CD4-positive, CD25-positive, alpha-beta regulatory T cell (primary cell): ENCODE data around the gene B3GNT3. TPM values are rescaled to one million over a fixed set of nuclear protein-coding genes. Genes with fewer than 3 reads are reported as not detected.

Source experiments
- ATAC-seq, 2 donors: fragments of 150-1000 bp; cut with Tn5 transposase; one replicate each; pipeline ENCODE4 v1.10.0; 2021; ENCODE audit warnings: low read depth in 2 of 2, moderate number of reproducible peaks in 2 of 2, moderate library complexity in 1 of 2
- DNase-seq, 3 donors: peaks; one replicate each; pipeline versions ENCODE4 v3.0.0 to v3.0.0-alpha.2; 2012 to 2022; ENCODE audit warnings: mixed read lengths in 1 of 3
- H3K27ac ChIP-seq: one replicate; pipeline ENCODE4 v1.7.0; 2013; ENCODE audit warnings: mild to moderate bottlenecking, low read length; ENCODE audit not compliant: insufficient read depth, poor library complexity, severe bottlenecking
- H3K27me3 ChIP-seq: one replicate; pipeline ENCODE4 v1.7.0; 2013; ENCODE audit warnings: low read length; ENCODE audit not compliant: control insufficient read depth, insufficient read depth
- H3K36me3 ChIP-seq: one replicate; pipeline ENCODE4 v1.7.0; 2013; ENCODE audit warnings: mild to moderate bottlenecking, low read length, moderate library complexity; ENCODE audit not compliant: control insufficient read depth, insufficient read depth
- H3K4me1 ChIP-seq: 2 replicates; pipeline ENCODE4 v1.7.0; 2013; ENCODE audit warnings: mild to moderate bottlenecking, low read length; ENCODE audit not compliant: insufficient read depth, control insufficient read depth, poor library complexity, severe bottlenecking
- H3K4me3 ChIP-seq: one replicate; pipeline ENCODE4 v1.7.0; 2013; ENCODE audit warnings: low read depth, mild to moderate bottlenecking, low read length, moderate library complexity
- H3K9me3 ChIP-seq, 2 experiments: 1 replicate in 1 of 2; 2 replicates in 1 of 2; pipeline ENCODE4 v1.7.0; 2013; ENCODE audit warnings: low read length in 2 of 2, mild to moderate bottlenecking in 1 of 2, moderate library complexity in 1 of 2; ENCODE audit not compliant: control insufficient read depth in 2 of 2
- H3K27ac Mint-ChIP-seq, 3 donors: one replicate each; pipeline ENCODE4 v1.8.0; 2020 to 2022; ENCODE audit warnings: mild to moderate bottlenecking in 3 of 3, mixed read lengths in 3 of 3, moderate library complexity in 2 of 3
- H3K27me3 Mint-ChIP-seq: one replicate; pipeline ENCODE4 v1.8.0; 2022; ENCODE audit warnings: mild to moderate bottlenecking, mixed read lengths
- H3K36me3 Mint-ChIP-seq: one replicate; pipeline ENCODE4 v1.8.0; 2020; ENCODE audit warnings: mixed read lengths
- H3K4me1 Mint-ChIP-seq, 4 donors: one replicate each; pipeline ENCODE4 v1.8.0; 2020 to 2022; ENCODE audit warnings: mixed read lengths in 4 of 4, mild to moderate bottlenecking in 1 of 4
- H3K4me3 Mint-ChIP-seq, 4 donors: one replicate each; pipeline ENCODE4 v1.8.0; 2020 to 2022; ENCODE audit warnings: mild to moderate bottlenecking in 4 of 4, mixed read lengths in 4 of 4, moderate library complexity in 3 of 4
- H3K9me3 Mint-ChIP-seq, 7 donors: one replicate each; pipeline ENCODE4 v1.8.0; 2020 to 2022; ENCODE audit warnings: mixed read lengths in 7 of 7, mild to moderate bottlenecking in 3 of 7, moderate library complexity in 2 of 7
- polyA plus RNA-seq, 4 donors: library from polyadenylated mRNA; unstranded; fragments of 300-500 nt; fragmentation: Illumina TruSeq; gene quantifications; one replicate each; pipeline ENCODE4 v1.2.3, GENCODE V29; 2021
- total RNA-seq: library from RNA; stranded (reverse); gene quantifications from one replicate; pipeline ENCODE4 v1.2.3, GENCODE V29; 2022

The B3GNT3 gene
- total and polyA plus RNA-seq, 5 donors from 2014 or later = 0.27 to 0.47 TPM; not detected in 3

DNA sequence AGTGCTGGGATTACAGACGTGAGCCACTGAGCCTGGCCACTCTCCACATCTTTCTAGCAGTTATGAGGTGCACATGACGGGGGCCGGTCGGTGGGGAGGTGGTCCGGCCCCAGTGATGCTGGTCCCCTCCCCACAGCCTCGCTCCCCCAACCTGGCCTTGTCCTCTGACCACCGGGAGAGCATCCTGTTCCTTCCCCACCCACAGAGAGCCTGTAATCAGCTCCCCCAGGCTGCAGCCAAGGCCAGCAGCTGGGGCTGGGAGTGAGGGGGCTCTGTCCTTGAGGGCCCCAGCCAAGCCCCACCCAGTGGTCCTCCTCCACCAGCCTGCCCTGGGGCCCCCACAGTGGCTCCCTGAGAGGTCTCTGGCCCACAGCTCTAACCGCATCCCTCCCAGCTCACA lies 29.4 kb downstream of the B3GNT3 start:
- no peak for DNase-seq
- H3K27ac ChIP-seq = no peak overlapping the region
- H3K27me3 Mint-ChIP-seq = no peaks in the 10 kb centered on the region
- H3K4me1 Mint-ChIP-seq = peaks cover 0 to 4% (median 1%) of the 10 kb centered on the region in 4 donors
- peaks cover 0 to 2% (median 0%) of the 10 kb centered on the region in 7 donors for H3K9me3 Mint-ChIP-seq
- H3K9me3 ChIP-seq = no peaks in the 10 kb centered on the region
- H3K4me3 ChIP-seq = no peak overlapping the region
- H3K27ac Mint-ChIP-seq = no peak overlapping the region
- peaks cover 17% of the 10 kb centered on the region for H3K36me3 ChIP-seq
- no peak for ATAC-seq
- no peaks in the 10 kb centered on the region for H3K27me3 ChIP-seq
- H3K4me3 Mint-ChIP-seq = no peak overlapping the region
- H3K36me3 Mint-ChIP-seq = peaks cover 6% of the 10 kb centered on the region
- H3K4me1 ChIP-seq = no peaks in the 10 kb centered on the region

DNA sequence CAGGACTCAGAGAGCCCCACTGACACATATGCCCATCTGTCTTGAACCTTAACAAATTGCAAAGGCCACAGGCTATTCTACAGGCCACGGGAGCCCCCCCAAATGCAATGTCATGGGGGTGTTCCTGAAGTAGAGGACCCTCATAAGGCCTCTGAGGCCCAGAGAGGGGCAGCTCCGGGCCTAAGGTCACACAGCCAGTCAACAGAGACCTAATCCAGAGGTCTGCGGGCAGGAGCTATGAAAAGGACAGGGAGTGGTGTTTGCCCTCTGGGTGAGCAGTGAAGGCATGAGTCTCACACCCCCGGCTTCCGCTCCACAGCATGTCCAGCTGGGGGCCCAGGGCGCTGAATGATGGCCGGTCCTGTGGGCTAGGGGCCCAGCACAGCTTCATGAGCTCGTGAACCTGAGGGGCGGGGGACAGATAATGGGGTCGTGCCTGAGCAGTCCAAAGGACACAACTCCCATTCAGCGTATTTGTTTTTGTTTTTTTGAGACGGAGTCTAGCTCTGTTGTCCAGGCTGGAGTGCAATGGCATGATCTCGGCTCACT lies 31.6 kb downstream of the B3GNT3 start:
- no peaks in the 10 kb centered on the region for H3K9me3 ChIP-seq
- H3K27me3 ChIP-seq = no peaks in the 10 kb centered on the region
- no peaks in the 10 kb centered on the region for H3K4me1 ChIP-seq
- no peak for DNase-seq
- no peak for ATAC-seq
- H3K9me3 Mint-ChIP-seq = peaks cover 0 to 2% (median 0%) of the 10 kb centered on the region in 7 donors
- H3K4me3 Mint-ChIP-seq = no peak overlapping the region
- no peak overlapping the region for H3K4me3 ChIP-seq
- peaks cover 34% of the 10 kb centered on the region for H3K36me3 ChIP-seq
- no peak overlapping the region for H3K27ac Mint-ChIP-seq
- peaks cover 0 to 5% (median 2%) of the 10 kb centered on the region in 4 donors for H3K4me1 Mint-ChIP-seq
- peaks cover 15% of the 10 kb centered on the region for H3K36me3 Mint-ChIP-seq
- no peaks in the 10 kb centered on the region for H3K27me3 Mint-ChIP-seq
- no peak overlapping the region for H3K27ac ChIP-seq

DNA sequence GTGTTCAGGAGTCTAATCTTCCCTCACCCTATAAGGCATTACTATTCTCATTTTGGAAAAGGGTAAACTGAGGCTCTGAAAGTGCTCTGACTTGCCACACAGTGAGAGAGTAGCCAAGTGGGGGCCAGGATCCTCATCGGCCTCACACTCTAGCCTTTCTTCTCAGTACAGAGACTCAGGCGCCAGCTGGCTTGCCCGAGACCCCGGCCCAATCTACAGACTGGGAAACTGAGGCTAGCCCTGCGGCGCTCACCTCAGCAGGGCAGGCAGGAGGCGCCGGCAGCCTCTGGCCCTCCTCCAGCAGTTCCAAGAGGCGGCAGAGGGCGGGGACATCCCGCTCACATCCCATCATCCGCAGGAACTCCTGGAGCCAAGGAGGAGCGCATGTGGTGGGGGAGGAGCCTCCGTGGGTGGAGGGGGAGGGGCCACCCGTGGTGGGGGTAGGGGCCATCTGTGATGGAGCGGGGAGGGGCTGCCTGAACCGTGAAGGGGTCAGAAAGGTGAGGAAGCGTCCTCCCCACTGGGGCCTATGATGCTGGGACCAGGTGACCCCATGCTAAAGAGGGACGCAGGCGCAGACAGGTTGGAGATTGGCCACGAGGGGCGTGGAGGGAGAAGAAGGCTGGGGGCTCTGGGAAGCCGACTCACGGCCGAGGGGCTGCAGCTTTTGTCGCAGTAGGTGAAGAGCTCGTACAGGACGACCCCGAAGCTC lies 35.1 kb downstream of the B3GNT3 start:
- Histone ChIP-seq H3K27ac (no peak overlapping the region), H3K4me1 (no peaks in the 10 kb centered on the region), H3K9me3 (no peaks in the 10 kb centered on the region), H3K36me3 (peaks cover 67% of the 10 kb centered on the region), H3K27me3 (no peaks in the 10 kb centered on the region), H3K4me3 (no peak overlapping the region)
- H3K4me3 Mint-ChIP-seq = no peak overlapping the region
- no peaks in the 10 kb centered on the region for H3K27me3 Mint-ChIP-seq
- H3K9me3 Mint-ChIP-seq = peaks cover 0 to 2% (median 0%) of the 10 kb centered on the region in 7 donors
- H3K27ac Mint-ChIP-seq = no peak overlapping the region
- ATAC-seq (no peak), DNase-seq (no peak)
- H3K4me1 Mint-ChIP-seq = peaks cover 0 to 5% (median under 1%) of the 10 kb centered on the region in 4 donors
- H3K36me3 Mint-ChIP-seq = peaks cover 22% of the 10 kb centered on the region

DNA sequence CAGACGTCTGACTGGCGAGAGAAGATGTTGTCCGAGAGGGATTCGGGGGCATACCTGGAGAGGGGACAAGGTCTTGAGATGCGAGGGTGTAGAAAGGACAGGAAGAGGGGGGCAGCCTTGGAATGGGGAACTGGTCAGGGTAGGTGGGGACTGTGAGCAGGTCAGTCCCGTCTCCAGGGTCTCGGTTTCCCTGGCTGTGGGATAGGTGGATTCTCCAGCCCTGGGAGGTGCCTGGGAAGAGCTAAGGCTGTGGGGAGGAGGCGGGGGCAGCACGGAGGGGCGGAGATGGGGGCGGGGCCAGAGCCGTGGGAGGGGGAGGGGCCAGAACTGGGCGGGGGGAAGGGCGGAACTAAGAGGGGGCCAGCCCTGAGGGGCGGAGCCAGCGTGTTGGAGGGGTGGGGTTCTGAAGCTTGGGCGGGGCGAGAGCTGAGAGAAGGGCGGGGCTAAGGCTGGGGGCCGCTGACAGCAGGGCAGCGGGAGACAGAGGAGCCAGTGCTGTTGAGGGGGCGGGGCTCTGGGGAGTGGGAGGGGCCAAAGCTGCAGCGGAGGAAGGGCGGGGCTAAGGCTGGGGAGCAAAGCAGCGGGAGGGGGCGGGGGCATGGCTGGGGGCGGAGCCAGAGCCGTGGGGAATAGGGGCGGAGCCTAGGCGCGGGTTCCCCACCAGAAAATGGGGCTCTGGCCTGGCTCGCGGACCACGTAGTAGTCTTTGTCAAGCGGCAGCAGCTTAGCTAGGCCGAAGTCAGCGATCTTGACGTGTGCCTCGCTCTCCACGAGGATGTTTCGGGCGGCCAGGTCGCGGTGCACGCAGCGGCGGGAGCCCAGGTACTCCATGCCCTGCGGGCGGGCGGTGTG lies 35.9 kb downstream of the B3GNT3 start:
- H3K4me3 Mint-ChIP-seq = no peak overlapping the region
- peaks cover 30% of the 10 kb centered on the region for H3K36me3 Mint-ChIP-seq
- H3K27ac Mint-ChIP-seq = no peak overlapping the region
- Histone ChIP-seq H3K4me3 (no peak overlapping the region), H3K27me3 (no peaks in the 10 kb centered on the region), H3K36me3 (peaks cover 74% of the 10 kb centered on the region), H3K9me3 (no peaks in the 10 kb centered on the region), H3K27ac (no peak overlapping the region), H3K4me1 (no peaks in the 10 kb centered on the region)
- ATAC-seq = peak; percentile 46 to 56
- H3K9me3 Mint-ChIP-seq = peaks cover 0 to 2% (median 0%) of the 10 kb centered on the region in 7 donors
- H3K4me1 Mint-ChIP-seq = peaks cover 0 to 12% (median 5%) of the 10 kb centered on the region in 4 donors
- DNase-seq = peak in 1 of 3 donors; percentile 32
- no peaks in the 10 kb centered on the region for H3K27me3 Mint-ChIP-seq

GRCh38 chr19:17831419-17831888 lies 36.5 kb downstream of the B3GNT3 start:
- Histone ChIP-seq H3K27me3 (no peaks in the 10 kb centered on the region), H3K4me3 (no peak overlapping the region), H3K27ac (no peak overlapping the region), H3K4me1 (no peaks in the 10 kb centered on the region), H3K36me3 (peaks cover 78% of the 10 kb centered on the region), H3K9me3 (no peaks in the 10 kb centered on the region)
- no peaks in the 10 kb centered on the region for H3K27me3 Mint-ChIP-seq
- H3K4me3 Mint-ChIP-seq = no peak overlapping the region
- H3K27ac Mint-ChIP-seq = no peak overlapping the region
- H3K9me3 Mint-ChIP-seq = peaks cover 0 to 2% (median 0%) of the 10 kb centered on the region in 7 donors
- H3K36me3 Mint-ChIP-seq = peaks cover 37% of the 10 kb centered on the region
- ATAC-seq (no peak), DNase-seq (no peak)
- H3K4me1 Mint-ChIP-seq = peaks cover 0 to 14% (median 7%) of the 10 kb centered on the region in 4 donors

DNA sequence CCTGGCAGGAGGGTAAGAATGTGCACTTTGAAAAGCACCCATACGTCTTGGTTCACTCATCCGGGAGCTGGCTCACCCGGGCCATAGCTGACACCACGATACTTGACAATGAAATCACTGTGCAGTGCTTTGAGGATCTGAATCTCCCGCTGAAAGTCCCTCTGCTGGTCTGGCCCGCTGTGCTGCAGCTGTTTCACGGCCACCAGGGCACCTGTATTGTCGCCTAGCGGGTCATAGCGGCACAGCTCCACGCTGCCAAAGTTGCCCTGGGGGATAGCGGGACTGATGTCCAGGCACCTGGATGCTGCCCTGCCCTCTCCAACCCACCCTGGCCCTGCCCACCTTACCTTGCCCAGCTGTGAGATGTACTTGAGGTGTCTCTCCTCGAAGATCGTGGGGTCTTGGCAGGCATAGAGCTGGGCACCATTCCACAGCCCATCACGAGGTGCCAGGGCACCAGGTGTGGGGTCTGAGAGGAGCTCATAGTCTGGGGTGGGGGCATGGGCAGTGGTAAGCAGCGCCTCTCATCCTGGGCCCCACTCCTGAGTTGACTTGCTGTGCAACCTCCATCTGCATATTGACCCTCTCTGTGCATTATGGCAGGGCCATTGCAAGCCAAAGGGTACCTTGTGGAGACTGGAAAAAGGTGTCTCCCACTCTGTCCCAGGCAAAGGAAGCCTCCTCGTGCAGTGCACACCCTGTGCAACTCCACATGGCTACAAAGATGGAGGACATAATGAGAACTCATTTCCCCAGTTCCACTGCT lies 37.7 kb downstream of the B3GNT3 start:
- DNase-seq (no peak), ATAC-seq (no peak)
- Histone ChIP-seq H3K27ac (no peak overlapping the region), H3K4me1 (no peaks in the 10 kb centered on the region), H3K36me3 (peaks cover 84% of the 10 kb centered on the region), H3K27me3 (no peaks in the 10 kb centered on the region), H3K4me3 (no peak overlapping the region), H3K9me3 (no peaks in the 10 kb centered on the region)
- peaks cover 0 to 2% (median 0%) of the 10 kb centered on the region in 7 donors for H3K9me3 Mint-ChIP-seq
- peaks cover 43% of the 10 kb centered on the region for H3K36me3 Mint-ChIP-seq
- peaks cover 0 to 17% (median 8%) of the 10 kb centered on the region in 4 donors for H3K4me1 Mint-ChIP-seq
- no peaks in the 10 kb centered on the region for H3K27me3 Mint-ChIP-seq
- H3K4me3 Mint-ChIP-seq = peak overlapping the region in 1 of 4 donors; percentile 21
- H3K27ac Mint-ChIP-seq = peak overlapping the region in 1 of 3 donors; percentile 46
